ENCODE results near the gene C3orf22.
"Not testable (repeated sequence)": the region's sequence is repeated elsewhere in the genome, so short reads cannot be mapped to it uniquely, and the experiment has no call there.

Gene C3orf22

GRCh38 chr3:126599101-126599500 lies 40.4 kb upstream of the C3orf22 start:
- Histone ChIP-seq H3K9ac (ENCODE audit: low read length) (no peak overlapping the region), H3K27me3 (ENCODE audit: low read depth, low read length) (peaks cover 39% of the 10 kb centered on the region), H3K9me3 (ENCODE audit: insufficient read depth, low read length) (no peaks in the 10 kb centered on the region), H2AFZ (ENCODE audit: low read depth, low read length) (no peak overlapping the region), H3K27ac (ENCODE audit: low read length) (no peak overlapping the region), H3K4me3 (ENCODE audit: low read length) (no peak overlapping the region), H3K4me2 (ENCODE audit: low read length) (no peak overlapping the region), H3K36me3 (replicated peaks; ENCODE audit: low read depth, low read length) (no peaks in the 10 kb centered on the region), H4K20me1 (ENCODE audit: insufficient read depth, low read length) (no peaks in the 10 kb centered on the region), H3K79me2 (ENCODE audit: low read length) (no peaks in the 10 kb centered on the region), H3K4me1 (ENCODE audit: low read length) (no peaks in the 10 kb centered on the region)
- TF ChIP-seq EZH2phosphoT487 (IDR thresholded peaks at IDR 0.05; ENCODE audit: low read depth), result no peak
- no peak for TF ChIP-seq CTCF (IDR thresholded peaks at IDR 0.05; ENCODE audit: low read depth, low read length)

GRCh38 chr3:126595479-126595878 lies 36.7 kb upstream of the C3orf22 start:
- H3K79me2 ChIP-seq (ENCODE audit: low read length); H3K9ac ChIP-seq (ENCODE audit: low read length); H2AFZ ChIP-seq (ENCODE audit: low read depth, low read length); H4K20me1 ChIP-seq (ENCODE audit: insufficient read depth, low read length); H3K4me3 ChIP-seq (ENCODE audit: low read length); H3K4me2 ChIP-seq (ENCODE audit: low read length); H3K9me3 ChIP-seq (ENCODE audit: insufficient read depth, low read length); H3K36me3 ChIP-seq (replicated peaks; ENCODE audit: low read depth, low read length); H3K27ac ChIP-seq (ENCODE audit: low read length); H3K4me1 ChIP-seq (ENCODE audit: low read length): not testable (repeated sequence)
- H3K27me3 ChIP-seq (ENCODE audit: low read depth, low read length), result peaks cover 16% of the 10 kb centered on the region

DNA sequence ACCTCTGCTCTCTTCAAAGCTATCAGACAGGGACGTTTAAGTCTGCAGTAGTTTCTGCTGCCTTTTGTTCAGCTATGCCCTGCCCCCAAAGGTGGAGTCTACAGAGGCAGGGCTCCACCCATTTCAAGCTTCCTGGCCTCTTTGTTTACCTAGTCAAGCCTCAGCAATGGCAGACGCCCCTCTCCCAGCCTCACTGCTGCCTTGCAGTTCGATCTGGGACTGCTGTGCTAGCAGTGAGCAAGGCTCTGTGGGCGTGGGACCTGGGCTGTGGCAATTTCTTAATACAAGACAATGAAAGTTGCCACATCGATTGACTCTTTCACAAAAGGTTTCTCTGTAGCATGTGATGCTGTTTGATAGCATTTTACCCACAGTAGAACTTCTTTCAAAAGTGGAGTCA lies 32.8 kb upstream of the C3orf22 start:
- H2AFZ ChIP-seq (ENCODE audit: low read depth, low read length); H3K4me2 ChIP-seq (ENCODE audit: low read length); H3K36me3 ChIP-seq (replicated peaks; ENCODE audit: low read depth, low read length): not testable (repeated sequence)

GRCh38 chr3:126582311-126582710 lies 23.6 kb upstream of the C3orf22 start:
- Histone ChIP-seq H3K9me3 (ENCODE audit: insufficient read depth, low read length) (no peaks in the 10 kb centered on the region), H3K27me3 (ENCODE audit: low read depth, low read length) (peaks cover 33% of the 10 kb centered on the region), H3K9ac (ENCODE audit: low read length) (no peak overlapping the region), H3K4me2 (ENCODE audit: low read length) (no peak overlapping the region), H3K79me2 (ENCODE audit: low read length) (no peaks in the 10 kb centered on the region), H3K4me3 (ENCODE audit: low read length) (no peak overlapping the region), H3K27ac (ENCODE audit: low read length) (no peak overlapping the region), H3K4me1 (ENCODE audit: low read length) (no peaks in the 10 kb centered on the region), H4K20me1 (ENCODE audit: insufficient read depth, low read length) (no peaks in the 10 kb centered on the region), H2AFZ (ENCODE audit: low read depth, low read length) (no peak overlapping the region), H3K36me3 (replicated peaks; ENCODE audit: low read depth, low read length) (no peaks in the 10 kb centered on the region)
- TF ChIP-seq EZH2phosphoT487 (IDR thresholded peaks at IDR 0.05; ENCODE audit: low read depth) (no peak), CTCF (IDR thresholded peaks at IDR 0.05; ENCODE audit: low read depth, low read length) (no peak)

More for the DNA sequence above, 32.8 kb upstream of the C3orf22 start:
- H3K4me1 ChIP-seq (ENCODE audit: low read length); H3K9me3 ChIP-seq (ENCODE audit: insufficient read depth, low read length); H3K9ac ChIP-seq (ENCODE audit: low read length); H3K27me3 ChIP-seq (ENCODE audit: low read depth, low read length); H3K4me3 ChIP-seq (ENCODE audit: low read length); H3K27ac ChIP-seq (ENCODE audit: low read length); H3K79me2 ChIP-seq (ENCODE audit: low read length); H4K20me1 ChIP-seq (ENCODE audit: insufficient read depth, low read length): not testable (repeated sequence)

DNA sequence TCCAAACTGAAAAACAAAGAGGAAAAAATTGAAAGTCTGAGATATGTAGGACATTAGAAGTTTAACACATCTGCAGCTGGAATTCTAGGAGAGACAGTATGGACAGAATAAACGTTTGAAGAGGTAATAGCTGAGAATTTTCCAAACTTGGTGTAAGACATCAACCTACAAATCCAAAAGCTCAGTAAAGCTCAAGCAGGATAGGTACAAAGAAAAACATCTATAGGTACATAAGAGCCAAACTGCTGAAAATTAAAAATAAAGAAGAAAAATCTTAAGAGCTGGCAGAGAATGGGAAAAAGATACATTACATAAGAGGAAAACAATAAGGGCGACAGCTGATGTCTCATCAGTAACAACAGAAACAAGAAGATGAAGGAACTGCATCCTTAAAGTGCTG lies 22.8 kb upstream of the C3orf22 start:
- Histone ChIP-seq H3K9me3 (ENCODE audit: insufficient read depth, low read length) (no peaks in the 10 kb centered on the region), H3K9ac (ENCODE audit: low read length) (no peak overlapping the region), H3K4me2 (ENCODE audit: low read length) (no peak overlapping the region), H2AFZ (ENCODE audit: low read depth, low read length) (no peak overlapping the region), H3K4me1 (ENCODE audit: low read length) (no peaks in the 10 kb centered on the region), H3K79me2 (ENCODE audit: low read length) (no peaks in the 10 kb centered on the region), H3K4me3 (ENCODE audit: low read length) (no peak overlapping the region), H3K27me3 (ENCODE audit: low read depth, low read length) (peaks cover 33% of the 10 kb centered on the region), H3K27ac (ENCODE audit: low read length) (no peak overlapping the region), H4K20me1 (ENCODE audit: insufficient read depth, low read length) (no peaks in the 10 kb centered on the region), H3K36me3 (replicated peaks; ENCODE audit: low read depth, low read length) (no peaks in the 10 kb centered on the region)
- no peak for TF ChIP-seq CTCF (IDR thresholded peaks at IDR 0.05; ENCODE audit: low read depth, low read length)
- no peak for TF ChIP-seq EZH2phosphoT487 (IDR thresholded peaks at IDR 0.05; ENCODE audit: low read depth)
